GM12878 (cell line): ENCODE measurements around the gene AMOTL1. TPM values are rescaled to one million over a fixed set of nuclear protein-coding genes. Genes with fewer than 3 reads are reported as not detected.

Experiments
- ATAC-seq: fragments of 200-7000 bp; cut with Tn5 transposase; 3 replicates; pipeline ENCODE4 v1.9.1; 2020; ENCODE audit warnings: mild to moderate bottlenecking, moderate library complexity
- BruUV-seq: library from RNA; stranded (reverse); fragments of 400-500 nt; replicated peaks from 2 replicates; lab custom pipeline; 2021; lab: Mats Ljungman, UMichigan
- CTCF ChIA-PET: fragments of 300-600 bp; sonication (Branson Sonifier 250); formaldehyde crosslinking; extraction: SDS; loops from one replicate; lab custom pipeline; 2021; ENCODE audit warnings: inconsistent platforms; lab: Yijun Ruan, JAX
- POLR2A ChIA-PET: fragments of 350-600 bp; formaldehyde crosslinking; extraction: SDS; loops from one replicate; lab custom pipeline; 2021; ENCODE audit warnings: inconsistent platforms; lab: Charles Lee
- RAD21 ChIA-PET: fragments of 300-600 bp; sonication (Branson Sonifier 250); formaldehyde crosslinking; loops from one replicate; lab custom pipeline; 2023; ENCODE audit warnings: antibody characterized with exemption; ENCODE audit not compliant: unreplicated experiment; lab: Charles Lee
- SMC1A ChIA-PET: fragments of 300-600 bp; sonication (Branson Sonifier 250); formaldehyde crosslinking; loops from one replicate; lab custom pipeline; 2023; ENCODE audit not compliant: unreplicated experiment, uncharacterized antibody; lab: Charles Lee
- DNase-seq: peaks from one replicate; pipeline ENCODE4 v3.0.0-alpha.2; 2011; ENCODE audit warnings: low read depth, low spot score
- FAIRE-seq: peaks from 3 replicates; lab custom pipeline; 2011; peaks lifted over from hg19 to GRCh38; lab: Jason Lieb, UNC
- H2AFZ ChIP-seq: 2 replicates; pipeline ENCODE4 v1.6.0; 2011; ENCODE audit warnings: low read depth, low read length, control low read depth; ENCODE audit not compliant: control insufficient read depth
- H3K27ac ChIP-seq: 2 replicates; pipeline ENCODE4 v1.5.1; 2011; ENCODE audit warnings: control low read depth; ENCODE audit not compliant: control insufficient read depth, insufficient read depth
- H3K27me3 ChIP-seq, 2 experiments: replicated peaks in 1 of 2; 2 replicates each; pipeline versions ENCODE4 v1.6.0 to v1.6.1; 2011; ENCODE audit warnings: low read length in 1 of 2; ENCODE audit not compliant: control insufficient read depth in 2 of 2, insufficient read depth in 2 of 2
- H3K36me3 ChIP-seq, 2 experiments: 2 replicates each; pipeline ENCODE4 v1.5.1; 2011; ENCODE audit warnings: low read length in 1 of 2; ENCODE audit not compliant: control insufficient read depth in 2 of 2, insufficient read depth in 2 of 2
- H3K4me1 ChIP-seq: 2 replicates; pipeline ENCODE4 v1.6.1; 2011; ENCODE audit warnings: mild to moderate bottlenecking, low read length, moderate library complexity, mixed read lengths; ENCODE audit not compliant: control insufficient read depth, insufficient read depth
- H3K4me2 ChIP-seq: 2 replicates; pipeline ENCODE4 v1.6.0; 2011; ENCODE audit warnings: control low read depth; ENCODE audit not compliant: control insufficient read depth, insufficient read depth
- H3K4me3 ChIP-seq: fragments of 200-600 bp; sonication (generic); 2 replicates; pipeline ENCODE4 v1.5.1; 2016
- H3K79me2 ChIP-seq: 2 replicates; pipeline ENCODE4 v1.6.0; 2011; ENCODE audit warnings: low read length; ENCODE audit not compliant: control insufficient read depth, insufficient read depth
- H3K9ac ChIP-seq: 2 replicates; pipeline ENCODE4 v1.8.0; 2011; ENCODE audit warnings: low read length, control low read depth, mixed read lengths; ENCODE audit not compliant: control insufficient read depth, insufficient read depth
- H3K9me3 ChIP-seq: replicated peaks from 3 replicates; pipeline ENCODE4 v1.5.1; 2011; ENCODE audit warnings: mild to moderate bottlenecking, low read length; ENCODE audit not compliant: control insufficient read depth, insufficient read depth
- H4K20me1 ChIP-seq: 2 replicates; pipeline ENCODE4 v1.6.0; 2011; ENCODE audit not compliant: control insufficient read depth, insufficient read depth
- CTCF ChIP-seq, 3 experiments: IDR thresholded peaks in 2 of 3; conservative IDR thresholded peaks in 1 of 3; 2 replicates each; pipeline ENCODE4 v1.5.1; 2011; ENCODE audit warnings: low read depth in 3 of 3, low read length in 3 of 3, mild to moderate bottlenecking in 3 of 3, control low read depth in 2 of 3, moderate library complexity in 2 of 3, inconsistent platforms in 1 of 3, mixed read lengths in 1 of 3; ENCODE audit not compliant: control insufficient read depth in 2 of 3, insufficient read depth in 1 of 3; ENCODE audit errors: extremely low read depth in 1 of 3
- EZH2 ChIP-seq: IDR thresholded peaks from 2 replicates; pipeline ENCODE4 v1.6.1; 2012; ENCODE audit warnings: low read depth, mild to moderate bottlenecking, control low read depth, inconsistent platforms, low read length, borderline replicate concordance; ENCODE audit not compliant: control insufficient read depth
- HCFC1 ChIP-seq: fragments of 150-350 bp; IDR thresholded peaks from 2 replicates; pipeline ENCODE4 v1.6.1; 2014; ENCODE audit warnings: low read length
- RAD21 ChIP-seq: IDR thresholded peaks from 2 replicates; pipeline ENCODE4 v1.6.1; 2011; ENCODE audit warnings: mild to moderate bottlenecking, low read depth, low read length, moderate library complexity; ENCODE audit not compliant: insufficient read depth
- RFX5 ChIP-seq: IDR thresholded peaks from 2 replicates; pipeline ENCODE4 v1.6.1; 2011; ENCODE audit warnings: low read depth, low read length, improper control_type of control experiment
- SIX5 ChIP-seq: IDR thresholded peaks from 2 replicates; pipeline ENCODE4 v1.6.1; 2011; ENCODE audit warnings: mild to moderate bottlenecking, low read depth, low read length, moderate library complexity; ENCODE audit not compliant: severe bottlenecking
- SMC3 ChIP-seq: IDR thresholded peaks from 2 replicates; pipeline ENCODE4 v1.6.1; 2011; ENCODE audit warnings: low read length, improper control_type of control experiment, borderline replicate concordance
- WGBS: methylation state at CpG from one replicate; pipeline ENCODE4 v1.1.6; 2016; ENCODE audit warnings: low lambda C conversion rate; ENCODE audit not compliant: insufficient replicate concordance, insufficient coverage; ENCODE audit errors: missing lambda C conversion rate; 5-methylcytosine and 5-hydroxymethylcytosine counted together
- in situ Hi-C: fragments of 300-500 bp; cut with MboI; formaldehyde crosslinking; loops from 9 replicates; pipeline ENCODE4 v1.14.3; 2018; ENCODE audit warnings: mixed read lengths
- intact Hi-C: fragments of 100-400 bp; cut with micrococcal nuclease; formaldehyde crosslinking; loops from one replicate; pipeline ENCODE4 v1.14.2; 2022; ENCODE audit not compliant: unreplicated experiment
- polyA plus RNA-seq, 11 experiments: library from polyadenylated mRNA; depleted of rRNA in 4 of 11; unstranded in 6 of 11; stranded (reverse) in 5 of 11; fragments of >200 nt; fragmentation: Nextera tagmentation in 4 of 11; fragmentation: Illumina TruSeq in 1 of 11; extraction: Ambion mirVana in 4 of 11; extraction: Trizol in 1 of 11; gene quantifications; 1 replicate in 1 of 11; 2 replicates in 10 of 11; pipeline versions ENCODE4 v1.2.1 to v1.2.3, GENCODE V29; 2011 to 2016; ENCODE audit warnings: inconsistent platforms in 2 of 11, missing spikeins in 2 of 11, low read depth in 1 of 11
- total RNA-seq, 4 experiments: library from RNA; depleted of rRNA in 3 of 4; stranded (reverse); fragments of >200 nt in 3 of 4; fragmentation: Illumina TruSeq in 1 of 4; extraction: Trizol in 1 of 4; gene quantifications; 2 replicates each; pipeline versions ENCODE4 v1.2.1 to v1.2.3, GENCODE V29; 2013 to 2021

The AMOTL1 gene
- total and polyA plus RNA-seq, 10 of the 15 experiments (the other 5 are each of a cell fraction or from before 2014, with no cell fraction given), result under 0.01 to 0.41 (median 0.01) TPM; not detected in 7

DNA sequence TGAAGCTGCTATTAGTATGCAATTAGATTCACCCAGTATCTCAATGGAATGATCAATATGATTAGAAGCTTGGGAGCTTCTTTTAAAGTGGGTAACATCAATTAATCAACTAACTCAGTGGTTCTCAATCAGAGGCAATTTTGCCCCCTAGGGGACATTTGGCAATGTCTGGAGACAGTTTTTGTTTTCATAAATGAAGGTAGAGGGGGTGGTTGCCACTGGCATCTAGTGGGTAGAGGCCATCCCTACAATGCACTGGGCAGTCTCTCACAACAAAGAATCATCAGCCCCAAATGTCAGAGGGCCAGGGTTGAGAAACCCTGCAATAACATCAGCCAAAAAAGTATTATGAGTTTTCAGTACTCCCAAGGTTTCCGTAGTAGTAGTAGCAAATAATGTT, 5.9 kb upstream of the AMOTL1 start:
- H3K27me3 ChIP-seq, result peaks cover under 1 to 6% of the 10 kb centered on the region in 2 experiments; a peak in 2 of 4 replicates
- SMC1A ChIA-PET, result interaction anchor here (0.9 to 1.0 kb wide), 2 partner anchors 11 to 32 kb away, joined by 3 read pairs; no protein-coding TSS in a partner anchor
- no peak overlapping the region for H3K4me2 ChIP-seq
- H3K4me3 ChIP-seq, result no peak overlapping the region
- H3K9ac ChIP-seq, result no peak overlapping the region
- RAD21 ChIA-PET, result no interaction called here
- no peaks in the 10 kb centered on the region for H3K4me1 ChIP-seq
- WGBS, result 75% methylated on average over 1 of the region's 1 CpG
- H2AFZ ChIP-seq, result no peak overlapping the region
- ATAC-seq (peak; percentile 50; the same call in 2 of the 3 replicates), DNase-seq (no peak), FAIRE-seq (no peak)
- no peaks in the 10 kb centered on the region for H3K79me2 ChIP-seq
- no peaks in the 10 kb centered on the region for H3K36me3 ChIP-seq
- H4K20me1 ChIP-seq, result no peaks in the 10 kb centered on the region
- BruUV-seq, result no TSS peak
- in situ Hi-C loops, result no loop called here
- no peak overlapping the region for H3K27ac ChIP-seq
- CTCF ChIA-PET, result interaction anchor here (0.7 to 1.3 kb wide), 2 partner anchors 138 to 237 kb away, joined by 3 read pairs; no protein-coding TSS in a partner anchor
- intact Hi-C loops, result loop anchor here (1.0 to 5.0 kb wide), 2 partner anchors 125 to 139 kb away; no protein-coding TSS in a partner anchor
- no peaks in the 10 kb centered on the region for H3K9me3 ChIP-seq
- POLR2A ChIA-PET, result no interaction called here
- TF ChIP-seq RAD21 (0 out of 2 replicates have a peak, but pooled peaks have one; percentile 3), CTCF (IDR thresholded peaks at IDR 0.05 in 2 of 3, conservative IDR thresholded peaks at IDR 0.05 in 1 of 3; ENCODE audit: control insufficient read depth in 2 of 3, extremely low read depth in 1 of 3, insufficient read depth in 1 of 3, low read depth in 3 of 3, low read length in 3 of 3) (peak in 2 of 3 experiments; percentile 18 to 20; a peak in 1 of 6 replicates), RFX5 (no peak), SMC3 (peak; percentile 10; the same call in 1 of the 2 replicates), HCFC1 (no peak), SIX5 (no peak), EZH2 (no peak)
